ENCODE measurements around the gene ENPP1.

The ENPP1 gene

GRCh38 chr6:131875647-131876046 is 67.8 kb downstream of the ENPP1 start:
- DNase-seq (ENCODE audit: extremely low read depth, low read depth), result no peak
- H3K4me3 ChIP-seq (replicated peaks; ENCODE audit: low read depth, low read length), result no peak overlapping the region

GRCh38 chr6:131876545-131876944 is 68.7 kb downstream of the ENPP1 start:
- no peak for TF ChIP-seq CTCF (IDR thresholded peaks at IDR 0.05; ENCODE audit: low read depth, low read length, missing control alignments)
- DNase-seq (ENCODE audit: extremely low read depth, low read depth), result no peak
- H3K4me3 ChIP-seq (replicated peaks; ENCODE audit: low read depth, low read length), result no peak overlapping the region

More at GRCh38 chr6:131875647-131876046, 67.8 kb downstream of the ENPP1 start:
- TF ChIP-seq CTCF (IDR thresholded peaks at IDR 0.05; ENCODE audit: low read depth, low read length, missing control alignments), result no peak

- H3K4me3 ChIP-seq (replicated peaks; ENCODE audit: low read depth, low read length), result no peak overlapping the region
- no peak for DNase-seq (ENCODE audit: extremely low read depth, low read depth)
- no peak for TF ChIP-seq CTCF (IDR thresholded peaks at IDR 0.05; ENCODE audit: low read depth, low read length, missing control alignments)
Observed at GRCh38 chr6:131877999-131878789, 70.4 kb downstream of the ENPP1 start.

- no peak for TF ChIP-seq CTCF (IDR thresholded peaks at IDR 0.05; ENCODE audit: low read depth, low read length, missing control alignments)
- no peak for DNase-seq (ENCODE audit: extremely low read depth, low read depth)
Observed at GRCh38 chr6:131883016-131883415, 75.2 kb downstream of the ENPP1 start.

GRCh38 chr6:131885237-131885636 is 77.4 kb downstream of the ENPP1 start:
- no peak overlapping the region for H3K4me3 ChIP-seq (replicated peaks; ENCODE audit: low read depth, low read length)
- DNase-seq (ENCODE audit: extremely low read depth, low read depth), result no peak
- TF ChIP-seq CTCF (IDR thresholded peaks at IDR 0.05; ENCODE audit: low read depth, low read length, missing control alignments), result no peak

More at GRCh38 chr6:131883016-131883415, 75.2 kb downstream of the ENPP1 start:
- H3K4me3 ChIP-seq (replicated peaks; ENCODE audit: low read depth, low read length), result no peak overlapping the region

- H3K4me3 ChIP-seq (replicated peaks; ENCODE audit: low read depth, low read length), result no peak overlapping the region
- no peak for TF ChIP-seq CTCF (IDR thresholded peaks at IDR 0.05; ENCODE audit: low read depth, low read length, missing control alignments)
- DNase-seq (ENCODE audit: extremely low read depth, low read depth), result no peak
Observed at GRCh38 chr6:131886517-131886916, 78.7 kb downstream of the ENPP1 start.
